Left forelimb (tissue), 1 donor: ENCODE results near the gene DRAP1.

Source experiments
- DNase-seq: peaks from one replicate; pipeline ENCODE4 v3.0.0-alpha.2; 2018; ENCODE audit warnings: low spot score

The DRAP1 gene, protein sequence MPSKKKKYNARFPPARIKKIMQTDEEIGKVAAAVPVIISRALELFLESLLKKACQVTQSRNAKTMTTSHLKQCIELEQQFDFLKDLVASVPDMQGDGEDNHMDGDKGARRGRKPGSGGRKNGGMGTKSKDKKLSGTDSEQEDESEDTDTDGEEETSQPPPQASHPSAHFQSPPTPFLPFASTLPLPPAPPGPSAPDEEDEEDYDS

DNA sequence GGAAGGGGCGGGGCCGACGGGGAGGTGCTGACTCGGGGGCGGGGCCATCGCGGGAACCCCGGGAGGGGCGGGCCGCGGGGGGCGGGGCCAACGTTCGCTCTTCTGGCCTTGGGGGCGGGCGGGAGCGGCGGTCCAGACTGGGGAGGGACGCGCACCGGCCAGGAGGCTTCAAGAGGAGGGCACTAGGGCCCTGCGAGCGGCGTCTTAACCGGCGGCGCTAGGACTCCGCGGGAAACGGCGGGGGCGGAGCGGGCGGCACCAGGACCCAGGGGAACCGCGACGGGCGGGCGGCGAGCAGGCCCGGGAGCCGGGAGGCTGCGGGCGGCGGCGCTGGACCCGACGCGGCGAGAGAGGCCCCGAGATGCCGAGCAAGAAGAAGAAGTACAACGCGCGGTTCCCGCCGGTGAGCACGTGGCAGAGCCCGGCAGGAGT, at the start of gene DRAP1:
DRAP1 (plus strand) TSS at position 286 of the 432 bp plus-strand sequence; CDS start at position 362, 76 bp downstream.
- DNase-seq: peak; percentile 100

DNA sequence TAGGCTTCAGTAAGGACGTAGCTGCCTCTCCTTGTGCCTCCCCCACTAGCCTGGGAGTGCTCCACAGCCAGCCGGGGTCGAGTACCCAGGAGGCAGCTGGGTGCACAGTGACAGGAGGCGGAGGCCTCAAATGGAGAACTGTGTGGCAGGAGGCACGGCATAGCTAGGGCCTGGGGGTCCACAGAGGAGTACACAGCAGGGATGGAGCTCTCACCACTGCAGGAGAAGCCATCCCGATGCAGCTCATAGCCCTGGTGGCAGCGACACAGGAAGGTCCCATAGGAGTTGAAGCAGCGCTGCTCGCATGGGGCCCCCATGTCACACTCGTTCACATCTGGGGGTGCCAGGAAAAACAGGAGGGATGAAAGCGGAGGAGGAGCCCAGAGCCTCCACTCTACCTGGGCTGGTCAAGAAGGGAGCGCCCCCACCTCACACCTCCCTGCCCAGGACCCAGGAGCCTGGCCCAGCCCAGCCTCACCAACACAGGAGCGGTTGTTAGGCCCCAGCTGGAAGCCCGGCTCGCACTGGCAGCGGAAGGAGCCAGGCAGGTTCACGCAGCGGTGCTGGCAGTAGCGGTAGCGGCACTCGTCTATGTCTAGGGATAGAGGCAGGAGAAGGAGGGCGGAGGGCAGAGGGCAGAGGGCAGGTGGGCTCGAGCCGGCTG, 49.5 kb upstream of the DRAP1 start:
- no peak for DNase-seq

DNA sequence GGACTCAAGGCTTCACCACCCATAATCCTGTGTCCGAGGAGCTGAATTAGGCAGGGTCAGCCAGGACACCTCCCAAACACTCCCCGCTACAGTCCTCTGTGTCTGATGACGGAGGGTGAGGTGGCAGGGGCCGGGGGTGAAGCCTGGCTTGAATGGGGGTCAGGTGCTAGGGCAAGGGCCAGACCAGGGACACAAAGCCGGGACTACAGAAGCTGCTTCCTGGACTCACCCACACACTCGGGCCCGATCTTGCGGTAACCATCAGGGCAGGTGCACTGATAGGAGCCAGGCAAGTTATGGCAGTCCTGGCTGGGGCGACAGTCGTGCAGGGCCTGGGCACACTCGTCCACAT, 48.9 kb upstream of the DRAP1 start:
- no peak for DNase-seq

DNA sequence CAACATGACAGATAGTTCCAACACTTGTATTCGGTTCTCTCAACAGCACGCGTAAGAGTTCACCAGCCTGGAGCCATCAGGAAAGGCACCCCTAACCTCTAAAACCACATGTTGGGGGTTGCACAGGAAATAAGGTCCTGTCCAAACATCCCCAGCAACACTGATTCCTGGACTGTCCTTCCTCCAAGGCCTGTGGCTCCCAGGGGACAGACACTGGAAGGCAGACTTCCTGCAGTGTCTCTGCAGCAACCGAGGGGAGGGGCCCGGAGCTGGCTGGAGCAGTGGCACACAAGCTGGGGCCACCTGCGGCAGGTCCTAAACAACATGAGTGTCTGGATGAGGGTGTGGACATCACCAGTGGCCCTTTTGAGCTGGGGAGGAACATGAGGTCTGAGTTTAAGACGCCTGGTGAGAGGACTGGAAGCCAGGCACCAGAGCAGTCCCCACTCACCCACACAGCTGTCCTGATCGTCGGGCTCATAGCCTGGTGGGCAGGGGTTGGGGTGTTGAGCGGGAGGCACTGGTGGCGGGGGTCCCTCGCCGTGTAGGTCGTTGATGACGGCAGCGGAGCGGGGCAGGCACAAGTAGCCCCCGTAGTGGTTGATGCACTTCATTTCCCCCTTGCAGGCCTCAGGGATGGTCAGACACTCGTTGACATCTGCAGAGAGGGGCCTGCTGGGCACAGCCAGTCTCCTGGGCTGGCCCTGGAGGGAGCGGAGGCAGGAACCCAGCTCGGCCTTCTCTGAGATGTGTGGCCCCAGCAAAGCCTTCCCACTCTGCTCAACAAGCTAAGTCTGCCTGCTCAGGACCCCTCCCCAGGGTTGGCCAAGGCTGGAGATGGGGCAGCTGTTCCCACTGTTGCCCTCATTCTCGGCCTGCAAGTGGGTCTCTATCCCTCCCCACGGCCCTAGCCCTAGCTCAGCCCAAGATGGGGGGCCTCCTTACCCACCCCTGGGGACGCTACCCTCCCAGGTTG, 48.2 kb upstream of the DRAP1 start:
- no peak for DNase-seq

DNA sequence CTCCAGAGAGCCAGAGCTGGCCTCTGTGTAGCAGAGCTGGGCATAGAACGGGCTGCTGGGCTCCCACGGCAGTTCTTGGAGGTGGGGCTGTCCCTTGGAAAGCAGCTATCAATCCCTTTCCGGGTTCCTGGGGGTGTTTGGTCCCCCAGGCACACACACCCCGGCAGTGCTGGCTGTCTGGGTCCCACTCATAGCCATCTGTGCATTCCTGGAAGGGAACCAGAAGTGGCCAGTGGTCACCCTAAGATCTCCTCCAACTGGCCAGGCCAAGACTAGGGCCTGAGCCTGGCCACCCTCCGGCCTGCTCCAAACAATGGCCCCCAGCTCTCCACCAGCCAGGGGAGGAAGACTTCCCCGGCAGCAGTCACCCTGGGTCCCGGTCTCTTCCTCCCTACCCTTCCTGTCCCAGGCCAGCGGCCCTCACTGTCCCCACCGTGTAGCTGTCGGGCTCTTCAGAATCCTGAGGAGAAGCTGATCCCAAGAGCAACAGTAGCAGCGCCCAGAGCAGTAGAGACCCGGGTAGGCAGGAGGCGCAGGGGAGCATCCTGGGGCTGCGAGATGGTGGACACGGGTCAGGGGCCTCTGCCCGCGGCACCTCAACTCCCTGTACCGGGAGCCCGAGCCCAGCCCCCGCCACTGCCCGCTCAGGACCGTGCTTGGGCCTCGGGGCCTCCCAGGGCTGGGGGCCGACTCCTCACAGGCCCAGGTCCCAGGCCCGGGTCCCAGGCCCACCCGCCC, 47.2 kb upstream of the DRAP1 start:
- no peak for DNase-seq

DNA sequence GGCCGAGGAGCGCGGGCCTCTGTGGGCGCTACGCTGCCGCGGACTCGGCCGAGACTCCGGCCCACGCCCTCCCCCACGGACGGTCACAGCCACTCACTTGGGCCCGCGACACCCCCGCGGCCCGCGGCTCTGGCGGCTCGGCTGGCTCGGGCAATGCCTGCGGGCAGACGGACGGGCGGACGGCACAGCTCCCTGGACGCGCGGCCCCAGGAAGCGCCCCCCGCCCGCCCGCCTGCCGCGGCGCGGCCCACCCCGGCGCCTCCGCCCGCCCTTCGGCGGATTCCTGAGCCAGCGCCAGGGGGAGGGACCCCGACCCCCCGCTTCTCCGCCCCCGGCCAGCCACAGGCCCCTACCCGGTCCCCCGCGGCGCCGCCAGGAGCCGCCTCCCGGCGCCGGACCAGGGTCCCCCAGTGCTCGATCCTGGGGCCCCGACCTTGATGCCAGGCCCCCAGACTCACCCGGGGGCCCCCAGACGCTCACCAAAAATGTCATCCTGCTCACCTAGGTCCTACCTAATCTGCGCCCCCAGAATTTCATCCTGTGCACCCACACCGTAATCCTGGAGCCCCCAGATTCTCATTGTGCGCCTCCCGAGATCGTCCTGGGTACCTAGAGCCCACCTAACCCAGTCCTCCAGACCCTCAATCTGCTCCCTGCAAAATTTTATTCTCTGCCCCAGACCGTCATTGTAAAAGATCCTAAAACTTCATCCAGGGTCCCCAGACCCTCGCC, 46.5 kb upstream of the DRAP1 start, which contains the start of gene EFEMP2:
EFEMP2 (minus strand) TSS at position 215 of the 732 bp plus-strand sequence. CDS start 446 bp downstream, outside the sequence.
- peak; percentile 86 for DNase-seq

DNA sequence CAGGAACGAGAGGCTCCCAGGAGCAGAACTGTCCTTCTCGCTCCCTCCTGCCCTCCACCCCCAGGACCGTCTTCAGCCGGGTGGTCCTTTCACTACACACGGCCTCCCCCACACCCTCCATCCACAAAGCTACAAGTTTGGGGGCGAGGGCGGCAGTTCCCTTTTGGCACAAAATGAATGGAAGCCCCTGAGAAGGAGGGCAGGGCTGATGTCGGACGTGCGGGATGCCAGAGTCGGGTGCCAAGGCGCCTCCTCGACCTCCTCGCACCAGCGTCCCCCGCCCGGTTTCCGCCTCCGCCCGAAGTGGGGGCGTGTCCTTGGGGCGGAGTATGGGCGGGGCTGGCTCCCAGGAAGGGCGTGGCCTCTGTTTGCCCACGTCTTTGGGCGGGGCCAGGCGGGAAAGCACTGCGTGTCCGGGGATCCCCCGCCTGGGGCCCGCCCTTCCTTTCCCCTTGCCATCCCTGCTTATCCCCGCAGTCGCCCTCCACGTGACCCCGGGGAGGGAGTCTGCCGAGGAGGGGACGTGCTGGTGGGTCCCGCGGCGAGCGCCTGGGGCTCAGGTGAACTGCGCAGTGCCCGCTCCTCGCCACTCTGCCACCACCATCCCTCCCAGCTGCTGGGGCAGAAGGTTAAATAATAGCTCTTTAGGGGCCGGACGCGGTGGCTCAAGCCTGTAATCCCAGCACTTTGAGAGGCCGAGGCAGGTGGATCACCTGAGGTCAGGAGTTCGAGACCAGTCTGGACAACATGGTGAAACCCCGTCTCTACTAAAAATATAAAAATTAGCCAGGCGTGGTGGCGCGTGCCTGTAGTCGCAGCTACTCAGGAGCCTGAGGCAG, 45.7 kb upstream of the DRAP1 start:
- peak; percentile 97 for DNase-seq

DNA sequence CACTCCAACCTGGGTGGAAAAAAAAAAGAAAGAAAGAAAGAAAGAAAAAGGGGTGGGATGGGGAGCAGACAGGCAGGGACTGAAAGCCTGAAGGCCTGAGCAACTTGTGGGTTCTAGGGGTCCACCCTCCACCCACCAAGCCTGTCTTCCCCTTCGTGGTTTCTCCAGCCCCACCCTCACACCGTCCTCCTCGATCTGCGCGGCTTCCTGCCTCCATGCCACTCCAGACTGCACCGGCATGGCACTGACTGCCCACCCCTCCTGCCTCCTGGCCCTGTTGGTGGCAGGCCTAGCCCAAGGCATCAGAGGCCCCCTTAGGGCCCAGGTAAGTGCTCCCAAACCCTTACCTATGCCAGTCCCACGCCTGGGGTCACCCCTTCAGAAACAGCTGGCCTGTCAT, 39.6 kb upstream of the DRAP1 start, which contains the start of gene CTSW:
CTSW (plus strand) TSS at position 221 of the 400 bp plus-strand sequence; CDS start at position 239, 18 bp downstream.
- no peak for DNase-seq

DNA sequence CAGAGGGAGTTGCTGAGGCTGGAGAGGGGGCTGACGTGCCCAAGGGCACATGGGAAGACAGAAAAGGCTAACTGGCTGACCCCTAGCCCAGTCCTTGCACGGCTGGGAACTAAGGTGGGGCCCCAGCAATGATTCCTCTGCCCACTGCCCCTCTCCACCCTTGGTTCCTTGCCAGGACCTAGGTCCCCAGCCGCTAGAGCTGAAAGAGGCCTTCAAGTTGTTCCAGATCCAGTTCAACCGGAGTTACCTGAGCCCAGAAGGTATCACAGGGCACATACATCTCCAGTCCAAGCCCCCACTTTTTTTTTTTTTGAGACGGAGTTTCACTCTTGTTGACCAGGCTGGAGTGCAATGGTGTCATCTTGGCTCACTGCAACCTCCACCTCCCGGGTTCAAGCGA, 39.2 kb upstream of the DRAP1 start:
- no peak for DNase-seq

DNA sequence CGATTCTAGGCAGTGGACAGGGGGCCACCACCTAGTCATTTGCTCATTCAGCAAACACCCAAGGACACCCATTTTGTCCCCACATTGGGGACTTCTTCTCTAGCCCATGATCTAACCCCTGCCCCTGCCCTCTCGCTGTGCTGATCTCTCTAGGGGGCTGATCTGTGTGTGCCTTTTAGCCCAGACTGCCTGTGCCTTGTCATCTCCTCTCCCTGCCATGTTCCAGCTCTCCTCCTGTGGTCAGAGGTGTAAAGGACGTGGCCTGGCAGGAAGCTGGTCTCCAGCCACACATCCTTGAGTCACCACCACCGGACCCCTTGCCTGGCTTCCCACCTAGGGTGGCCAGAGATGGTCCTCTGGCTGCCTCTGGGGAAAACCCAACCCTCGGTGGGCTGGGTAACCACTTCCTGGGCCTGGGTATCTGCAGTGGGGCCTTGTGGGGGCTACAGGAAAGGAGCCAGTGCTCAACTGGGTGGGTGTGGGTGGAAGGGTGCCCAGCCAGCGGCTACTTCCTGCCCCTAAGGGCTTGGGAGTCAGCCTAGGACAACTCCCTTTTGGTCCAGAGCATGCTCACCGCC, 38.3 kb upstream of the DRAP1 start:
- no peak for DNase-seq

DNA sequence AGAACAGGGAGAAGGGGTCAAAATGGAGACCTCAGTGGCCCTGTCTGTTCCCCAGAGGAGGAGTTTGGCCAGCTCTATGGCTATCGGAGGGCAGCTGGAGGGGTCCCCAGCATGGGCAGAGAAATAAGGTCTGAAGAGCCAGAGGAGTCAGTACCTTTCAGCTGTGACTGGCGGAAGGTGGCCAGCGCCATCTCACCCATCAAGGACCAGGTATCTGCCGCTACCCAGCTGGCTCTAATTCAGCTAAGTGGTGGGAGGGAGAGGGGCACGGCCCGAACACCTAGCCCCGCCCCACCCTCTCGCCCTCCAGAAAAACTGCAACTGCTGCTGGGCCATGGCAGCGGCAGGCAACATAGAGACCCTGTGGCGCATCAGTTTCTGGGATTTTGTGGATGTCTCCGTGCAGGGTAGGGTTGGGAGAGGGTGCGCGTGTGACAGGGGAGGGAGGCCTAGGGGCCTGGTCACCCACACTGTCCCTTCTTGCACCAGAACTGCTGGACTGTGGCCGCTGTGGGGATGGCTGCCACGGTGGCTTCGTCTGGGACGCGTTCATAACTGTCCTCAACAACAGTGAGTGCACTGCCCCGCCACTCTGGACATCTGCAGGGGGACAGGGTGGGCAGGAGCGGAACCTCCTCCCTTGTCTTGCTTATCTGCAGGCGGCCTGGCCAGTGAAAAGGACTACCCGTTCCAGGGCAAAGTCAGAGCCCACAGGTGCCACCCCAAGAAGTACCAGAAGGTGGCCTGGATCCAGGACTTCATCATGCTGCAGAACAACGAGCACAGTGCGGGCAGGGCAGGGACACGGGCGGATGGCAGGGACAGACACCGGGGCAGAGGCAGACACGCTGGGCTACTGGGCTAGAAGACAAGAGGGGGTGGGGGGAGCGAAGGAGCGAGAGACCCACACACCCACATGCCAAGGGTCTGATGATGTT, 36.8 kb upstream of the DRAP1 start:
- peak; percentile 59 for DNase-seq

DNA sequence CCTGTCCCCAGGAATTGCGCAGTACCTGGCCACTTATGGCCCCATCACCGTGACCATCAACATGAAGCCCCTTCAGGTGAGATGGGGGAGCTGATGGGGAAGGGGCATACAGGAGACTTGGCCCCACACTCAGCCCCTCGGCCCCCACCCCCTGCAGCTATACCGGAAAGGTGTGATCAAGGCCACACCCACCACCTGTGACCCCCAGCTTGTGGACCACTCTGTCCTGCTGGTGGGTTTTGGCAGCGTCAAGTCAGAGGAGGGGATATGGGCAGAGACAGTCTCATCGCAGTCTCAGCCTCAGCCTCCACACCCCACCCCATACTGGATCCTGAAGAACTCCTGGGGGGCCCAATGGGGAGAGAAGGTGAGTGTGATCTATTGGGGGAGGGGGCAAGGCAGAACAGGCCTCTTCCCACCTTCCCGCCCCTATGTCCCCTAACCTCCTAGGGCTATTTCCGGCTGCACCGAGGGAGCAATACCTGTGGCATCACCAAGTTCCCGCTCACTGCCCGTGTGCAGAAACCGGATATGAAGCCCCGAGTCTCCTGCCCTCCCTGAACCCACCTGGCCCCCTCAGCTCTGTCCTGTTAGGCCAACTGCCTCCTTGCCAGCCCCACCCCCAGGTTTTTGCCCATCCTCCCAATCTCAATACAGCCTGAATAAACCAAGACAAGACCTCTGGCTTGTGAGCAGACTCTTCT, 36.0 kb upstream of the DRAP1 start:
- DNase-seq: no peak

DNA sequence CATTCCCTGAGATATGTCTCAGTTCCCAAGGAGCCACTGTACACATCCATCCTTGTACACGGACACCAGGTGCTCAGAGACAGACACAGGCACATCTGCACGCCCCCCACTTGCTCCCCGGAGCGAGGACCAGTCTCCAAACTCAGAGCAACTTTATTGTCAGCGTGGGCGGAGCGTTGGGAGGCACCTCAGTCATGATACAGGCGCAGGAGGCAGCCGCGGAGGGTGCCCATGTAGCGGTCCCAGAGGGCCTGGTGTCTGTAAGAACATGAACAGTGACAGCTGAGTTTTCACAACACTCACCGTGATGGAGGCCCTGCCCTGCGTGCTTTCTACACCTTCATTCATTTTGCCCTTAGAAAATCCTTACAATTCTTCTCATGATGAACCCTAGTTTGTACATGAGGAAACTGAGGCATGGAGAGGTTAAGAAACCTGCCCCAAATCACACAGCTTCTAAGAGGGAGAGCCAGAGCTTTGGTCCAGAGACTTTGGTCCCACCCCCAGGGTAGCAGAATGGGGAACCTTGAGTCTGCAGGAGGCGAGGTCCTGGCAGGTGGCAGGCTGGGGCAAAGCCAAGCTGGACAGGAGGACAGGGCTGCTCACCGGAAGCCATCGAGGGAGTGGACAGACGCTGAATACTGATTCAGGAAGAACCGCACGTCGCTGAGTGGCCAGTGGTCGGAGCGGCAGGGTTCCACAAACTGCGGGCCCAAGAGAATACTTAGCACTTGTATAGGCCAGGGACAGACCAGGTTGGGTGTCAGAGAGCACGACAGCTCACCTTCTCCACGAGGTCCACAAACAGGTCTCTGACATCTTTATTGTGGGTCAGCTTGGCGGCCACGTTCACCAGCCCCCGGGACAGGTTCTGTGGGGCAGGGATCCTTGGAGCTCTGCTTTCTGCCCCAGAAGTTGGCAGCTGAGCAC, 35.2 kb upstream of the DRAP1 start:
- DNase-seq: no peak

DNA sequence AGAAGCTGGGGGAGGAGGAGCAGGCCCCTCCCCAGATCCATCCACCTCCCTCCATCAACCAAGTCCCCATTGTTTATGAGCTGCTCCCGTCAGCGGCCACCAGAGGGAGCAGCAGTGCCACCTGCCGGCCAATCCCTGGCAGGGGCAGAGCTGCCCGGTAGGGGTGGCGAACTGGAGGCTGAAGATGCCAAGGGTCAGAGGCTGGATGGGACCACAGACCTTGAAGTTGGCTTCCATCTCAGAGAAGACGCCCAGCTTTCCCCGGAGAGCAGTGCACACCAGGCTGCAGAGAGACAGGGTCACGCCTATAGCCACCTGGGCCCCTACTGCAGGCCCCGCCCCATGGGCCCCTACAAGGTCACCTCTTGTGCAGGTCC, 34.5 kb upstream of the DRAP1 start:
- no peak for DNase-seq

DNA sequence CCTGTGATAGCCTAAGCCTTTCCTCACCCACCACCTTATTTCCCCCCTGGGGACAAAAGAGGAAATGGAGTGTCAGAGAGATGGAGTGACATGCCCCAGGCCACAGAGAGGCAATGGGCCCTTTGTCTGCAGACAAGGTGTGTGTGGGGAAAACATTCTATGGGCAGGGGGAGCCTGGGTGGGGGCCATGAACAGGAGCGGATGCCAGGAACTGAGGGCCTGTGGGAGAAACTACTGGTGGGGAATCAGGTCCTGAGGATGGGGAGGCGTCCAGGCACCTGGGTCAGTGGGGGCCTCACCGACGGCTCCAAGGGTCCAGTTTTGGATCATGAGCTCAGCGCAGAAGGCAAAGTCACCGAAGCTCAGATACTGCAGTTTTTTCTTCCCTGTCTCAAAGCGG, 34.0 kb upstream of the DRAP1 start:
- no peak for DNase-seq

DNA sequence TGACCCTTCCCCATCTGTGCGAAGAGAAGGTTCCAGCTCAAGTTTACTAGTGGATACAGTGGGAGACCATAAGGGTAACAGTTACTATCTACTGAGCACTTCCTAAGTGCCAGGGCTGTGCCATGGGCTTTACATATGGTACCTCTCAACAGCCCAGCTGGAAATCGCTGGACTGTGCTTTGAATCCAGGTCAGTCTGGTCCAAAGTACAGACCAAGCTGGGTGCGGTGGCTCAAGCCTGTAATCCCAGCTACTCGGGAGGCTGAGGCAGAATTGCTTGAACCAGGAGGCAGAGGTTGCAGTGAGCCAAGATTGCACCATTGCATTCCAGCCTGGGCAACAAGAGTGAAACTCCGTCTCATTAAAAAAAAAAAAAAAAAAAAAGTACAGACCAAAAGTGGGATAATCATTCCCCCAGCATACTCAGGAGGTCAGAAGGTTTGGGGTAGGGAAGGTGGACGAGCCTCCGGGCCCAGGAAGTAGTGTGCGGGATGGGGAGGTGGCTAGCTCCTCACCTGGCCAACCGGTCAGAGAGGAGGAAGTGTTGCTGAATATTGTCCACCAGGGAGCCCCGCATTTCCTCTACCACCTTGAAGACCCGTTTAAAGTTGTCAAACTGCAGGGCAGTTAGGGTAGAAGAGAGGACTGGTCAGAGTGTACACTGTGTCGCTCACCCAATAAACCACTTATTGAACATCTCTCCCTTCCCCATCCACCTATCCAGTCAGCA, 33.3 kb upstream of the DRAP1 start:
- no peak for DNase-seq
